Measurements from ENCODE around the gene PARP14. TPM values are rescaled to one million over a fixed set of nuclear protein-coding genes. Genes with fewer than 3 reads are reported as not detected.
A peak's percentile ranks its signal among the peaks of the same experiment; 100 is the strongest.

Gene PARP14
- total RNA-seq, 1 experiment from 2014 or later = 17.4 TPM

GRCh38 chr3:122681284-122681973 lies 790 bp downstream of the PARP14 start:
- WGBS (ENCODE audit: extremely low coverage, insufficient read length, low lambda C conversion rate) = no CpG with 5 or more reads among the region's 24 CpGs
- H3K27ac Mint-ChIP-seq = 0 out of 7 replicates have a peak overlapping the region, but pooled peaks of 1 of the 3 experiments have one; percentile 0

More at GRCh38 chr3:122681284-122681973, 790 bp downstream of the PARP14 start:
- Histone ChIP-seq H3T11ph (ENCODE audit: low read length) (no peak overlapping the region), H2BK20ac (ENCODE audit: low read depth, low read length, poor library complexity, severe bottlenecking) (no peak overlapping the region), H3K27ac (ENCODE audit: insufficient read length, low read depth, low read length) (no peak overlapping the region), H4K91ac (ENCODE audit: insufficient read length, low read depth, low read length) (no peak overlapping the region), H2BK5ac (ENCODE audit: insufficient read length, low read length) (no peak overlapping the region), H4K8ac (replicated peaks; ENCODE audit: insufficient read length, low read depth, low read length) (no peak overlapping the region), H2BK15ac (ENCODE audit: low read depth, low read length) (no peak overlapping the region), H3K4me2 (ENCODE audit: insufficient read depth, insufficient read length, low read length) (peak overlapping the region; percentile 52), H3K18ac (ENCODE audit: insufficient read length, low read depth, low read length) (no peak overlapping the region), H3K27me3 (ENCODE audit: insufficient read depth, low read length) (no peaks in the 10 kb centered on the region), H3K79me2 (ENCODE audit: insufficient read depth, low read length) (no peaks in the 10 kb centered on the region), H2BK120ac (ENCODE audit: low read depth, low read length, poor library complexity, severe bottlenecking) (no peak overlapping the region), H3K14ac (ENCODE audit: insufficient read depth, low read length) (peak overlapping the region; percentile 39; the same call in 1 of the 2 replicates), H3K9me3 (ENCODE audit: control insufficient read depth, low read depth, low read length) (no peaks in the 10 kb centered on the region), H3K56ac (ENCODE audit: insufficient read length, low read depth, low read length) (no peak overlapping the region), H3K4me1 (ENCODE audit: insufficient read depth, low read length) (peaks cover 7% of the 10 kb centered on the region; the same call in 1 of the 2 replicates), H2AFZ (ENCODE audit: low read length) (peak overlapping the region; percentile 59), H2BK12ac (ENCODE audit: insufficient read length, low read depth, low read length) (no peak overlapping the region), H3K9ac (ENCODE audit: extremely low read depth, insufficient read length, low read length) (peak overlapping the region; percentile 38), H3K4ac (ENCODE audit: low read depth, low read length) (no peak overlapping the region; the same call in 1 of the 2 replicates), H2AK5ac (ENCODE audit: insufficient read length, low read length) (no peak overlapping the region), H4K5ac (ENCODE audit: insufficient read length, low read depth, low read length) (no peak overlapping the region), H3K79me1 (ENCODE audit: insufficient read depth, low read depth, low read length, poor library complexity, severe bottlenecking) (no peaks in the 10 kb centered on the region), H4K20me1 (ENCODE audit: control insufficient read depth, insufficient read depth, insufficient read length) (no peaks in the 10 kb centered on the region), H3K23me2 (ENCODE audit: insufficient read length, low read depth, low read length, poor library complexity, severe bottlenecking) (peaks cover 17% of the 10 kb centered on the region), H3K23ac (ENCODE audit: insufficient read length, low read depth, low read length) (no peak overlapping the region)
- H3K4me3 Mint-ChIP-seq = peak overlapping the region; percentile 76 to 83
- TF ChIP-seq CTCF (conservative IDR thresholded peaks at IDR 0.05) = no peak
- peaks cover 0 to 10% (median 2%) of the 10 kb centered on the region in 3 experiments; a peak in 5 of 7 replicates for H3K36me3 Mint-ChIP-seq (ENCODE audit: insufficient read depth in 1 of 3, low read depth in 3 of 3)
- peaks cover 5% of the 10 kb centered on the region; the same call in 1 of the 2 replicates for H3K27me3 Mint-ChIP-seq (ENCODE audit: low read depth)
- H3K4me1 Mint-ChIP-seq = peaks cover 22 to 23% of the 10 kb centered on the region in 2 experiments
- peak; percentile 47 for DNase-seq
- peaks cover 3 to 4% of the 10 kb centered on the region in 2 experiments; a peak in 4 of 5 replicates for H3K9me3 Mint-ChIP-seq
